HEK293T (cell line): ENCODE measurements around the gene DPEP2NB.

Experiments
- BHLHE40 ChIP-seq: fragments of 450-650 bp; IDR thresholded peaks from 2 replicates; pipeline ENCODE4 v1.6.1; 2016; ENCODE audit warnings: mild to moderate bottlenecking, moderate library complexity, borderline replicate concordance
- CTBP1 ChIP-seq: fragments of 450-650 bp; IDR thresholded peaks from 2 replicates; pipeline ENCODE4 v1.6.1; 2016; ENCODE audit warnings: borderline replicate concordance
- ELF4 ChIP-seq: fragments of 450-650 bp; IDR thresholded peaks from 2 replicates; pipeline ENCODE4 v1.6.1; 2017; ENCODE audit warnings: antibody characterized with exemption
- FOXA1 ChIP-seq: fragments of 450-650 bp; IDR thresholded peaks from 2 replicates; pipeline ENCODE4 v1.6.1; 2016; ENCODE audit warnings: mild to moderate bottlenecking
- FOXK2 ChIP-seq: fragments of 450-650 bp; IDR thresholded peaks from 2 replicates; pipeline ENCODE4 v1.6.1; 2016; ENCODE audit warnings: mild to moderate bottlenecking
- HDGF ChIP-seq: fragments of 450-650 bp; IDR thresholded peaks from 2 replicates; pipeline ENCODE4 v1.6.1; 2017; ENCODE audit warnings: antibody characterized with exemption, borderline replicate concordance
- L3MBTL2 ChIP-seq: fragments of 450-650 bp; conservative IDR thresholded peaks from 2 replicates; pipeline ENCODE4 v1.6.1; 2016; ENCODE audit warnings: mild to moderate bottlenecking
- NFRKB ChIP-seq: fragments of 450-650 bp; IDR thresholded peaks from 2 replicates; pipeline ENCODE4 v1.6.1; 2016; ENCODE audit warnings: mild to moderate bottlenecking, moderate library complexity
- SP1 ChIP-seq: fragments of 450-650 bp; IDR thresholded peaks from 2 replicates; pipeline ENCODE4 v1.6.1; 2017
- TARDBP ChIP-seq: fragments of 450-650 bp; IDR thresholded peaks from 2 replicates; pipeline ENCODE4 v1.6.1; 2016
- ZNF384 ChIP-seq: fragments of 450-650 bp; IDR thresholded peaks from 2 replicates; pipeline ENCODE4 v1.6.1; 2016
- TF ChIP-seq, protein P1 (sequence below): fragments of 450-650 bp; IDR thresholded peaks from 2 replicates; pipeline ENCODE4 v1.6.1; 2016

DNA sequence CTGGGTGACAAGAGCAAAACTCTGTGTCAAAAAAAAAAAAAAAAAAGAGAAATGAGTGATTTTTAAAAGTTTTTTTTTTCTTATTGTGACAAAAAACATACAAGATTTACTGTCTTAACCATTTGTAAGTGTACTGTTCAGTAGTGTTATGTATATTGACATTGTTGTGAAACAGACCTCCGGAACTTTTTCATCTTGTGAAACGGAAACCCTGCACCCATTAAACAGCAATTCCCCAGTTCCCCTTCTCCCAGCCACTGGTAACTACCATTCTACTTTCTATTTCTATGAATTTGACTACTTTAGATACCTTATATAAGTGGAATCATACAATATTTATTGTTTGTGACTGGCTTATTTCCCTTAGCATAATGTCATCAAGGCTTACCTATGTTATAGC, 26.1 kb upstream of the DPEP2NB start:
- TF ChIP-seq CTBP1 = no peak
- no peak for TF ChIP-seq L3MBTL2
- TF ChIP-seq TARDBP = no peak
- no peak for TF ChIP-seq BHLHE40
- no peak for TF ChIP-seq ZNF384
- no peak for TF ChIP-seq SP1
- no peak for TF ChIP-seq ELF4
- no peak for TF ChIP-seq FOXA1
- TF ChIP-seq FOXK2 = no peak
- TF ChIP-seq HDGF = no peak
- TF ChIP-seq NFRKB = no peak
- TF ChIP-seq, protein P1, sequence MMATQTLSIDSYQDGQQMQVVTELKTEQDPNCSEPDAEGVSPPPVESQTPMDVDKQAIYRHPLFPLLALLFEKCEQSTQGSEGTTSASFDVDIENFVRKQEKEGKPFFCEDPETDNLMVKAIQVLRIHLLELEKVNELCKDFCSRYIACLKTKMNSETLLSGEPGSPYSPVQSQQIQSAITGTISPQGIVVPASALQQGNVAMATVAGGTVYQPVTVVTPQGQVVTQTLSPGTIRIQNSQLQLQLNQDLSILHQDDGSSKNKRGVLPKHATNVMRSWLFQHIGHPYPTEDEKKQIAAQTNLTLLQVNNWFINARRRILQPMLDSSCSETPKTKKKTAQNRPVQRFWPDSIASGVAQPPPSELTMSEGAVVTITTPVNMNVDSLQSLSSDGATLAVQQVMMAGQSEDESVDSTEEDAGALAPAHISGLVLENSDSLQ = no peak
